Eye (tissue), 1 donor: Measurements from ENCODE around the gene CIDEB.

Source experiments
- DNase-seq: peaks from one replicate; pipeline ENCODE4 v3.0.0-alpha.2; 2015

The CIDEB gene

DNA sequence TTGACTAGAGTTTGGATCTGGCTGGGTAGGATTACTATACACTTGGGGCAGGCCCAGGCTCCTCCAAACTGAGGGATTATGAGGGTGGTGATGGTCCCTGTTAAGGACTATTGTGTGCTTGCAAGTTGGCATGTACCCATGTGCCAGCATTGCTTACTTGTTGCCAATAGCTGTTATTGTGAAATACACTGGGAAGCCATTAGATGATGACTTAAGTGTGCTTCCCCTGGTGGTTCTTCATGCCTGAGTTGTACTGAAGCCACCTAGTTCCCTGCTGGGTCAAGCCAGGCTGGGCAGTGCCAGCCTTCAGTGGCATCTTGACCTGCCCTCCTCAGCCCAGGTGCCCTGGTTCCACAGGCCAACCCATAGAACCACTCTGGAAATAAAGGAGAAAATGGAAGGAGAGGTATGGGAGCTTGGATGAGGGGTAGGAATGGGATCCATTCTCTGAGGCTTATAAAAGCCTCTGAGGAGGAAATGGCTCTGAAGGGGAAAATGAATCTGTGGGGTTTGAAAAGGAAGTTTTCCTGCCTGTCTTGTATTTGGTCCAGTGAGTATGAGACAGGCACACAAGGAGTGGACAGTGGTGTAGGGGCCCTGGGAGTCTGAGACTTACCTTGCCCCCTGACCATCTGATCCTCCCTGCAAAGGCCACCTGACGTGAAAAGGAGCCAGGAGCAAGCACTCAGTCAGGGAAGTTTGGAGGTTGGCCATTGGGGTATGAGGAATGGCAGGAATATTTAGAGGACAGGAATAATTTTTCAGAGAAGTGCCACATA, 4.2 kb upstream of the CIDEB start:
- no peak for DNase-seq

DNA sequence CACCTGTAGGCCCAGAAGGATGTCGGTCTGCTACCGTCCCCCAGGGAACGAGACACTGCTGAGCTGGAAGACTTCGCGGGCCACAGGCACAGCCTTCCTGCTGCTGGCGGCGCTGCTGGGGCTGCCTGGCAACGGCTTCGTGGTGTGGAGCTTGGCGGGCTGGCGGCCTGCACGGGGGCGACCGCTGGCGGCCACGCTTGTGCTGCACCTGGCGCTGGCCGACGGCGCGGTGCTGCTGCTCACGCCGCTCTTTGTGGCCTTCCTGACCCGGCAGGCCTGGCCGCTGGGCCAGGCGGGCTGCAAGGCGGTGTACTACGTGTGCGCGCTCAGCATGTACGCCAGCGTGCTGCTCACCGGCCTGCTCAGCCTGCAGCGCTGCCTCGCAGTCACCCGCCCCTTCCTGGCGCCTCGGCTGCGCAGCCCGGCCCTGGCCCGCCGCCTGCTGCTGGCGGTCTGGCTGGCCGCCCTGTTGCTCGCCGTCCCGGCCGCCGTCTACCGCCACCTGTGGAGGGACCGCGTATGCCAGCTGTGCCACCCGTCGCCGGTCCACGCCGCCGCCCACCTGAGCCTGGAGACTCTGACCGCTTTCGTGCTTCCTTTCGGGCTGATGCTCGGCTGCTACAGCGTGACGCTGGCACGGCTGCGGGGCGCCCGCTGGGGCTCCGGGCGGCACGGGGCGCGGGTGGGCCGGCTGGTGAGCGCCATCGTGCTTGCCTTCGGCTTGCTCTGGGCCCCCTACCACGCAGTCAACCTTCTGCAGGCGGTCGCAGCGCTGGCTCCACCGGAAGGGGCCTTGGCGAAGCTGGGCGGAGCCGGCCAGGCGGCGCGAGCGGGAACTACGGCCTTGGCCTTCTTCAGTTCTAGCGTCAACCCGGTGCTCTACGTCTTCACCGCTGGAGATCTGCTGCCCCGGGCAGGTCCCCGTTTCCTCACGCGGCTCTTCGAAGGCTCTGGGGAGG, 3.1 kb upstream of the CIDEB start, which contains the start of gene LTB4R:
TSS of gene LTB4R (plus strand) at position 857 of the 959 bp plus-strand sequence. CDS start 4,150 bp downstream, outside the sequence.
- DNase-seq, result peak; percentile 90

DNA sequence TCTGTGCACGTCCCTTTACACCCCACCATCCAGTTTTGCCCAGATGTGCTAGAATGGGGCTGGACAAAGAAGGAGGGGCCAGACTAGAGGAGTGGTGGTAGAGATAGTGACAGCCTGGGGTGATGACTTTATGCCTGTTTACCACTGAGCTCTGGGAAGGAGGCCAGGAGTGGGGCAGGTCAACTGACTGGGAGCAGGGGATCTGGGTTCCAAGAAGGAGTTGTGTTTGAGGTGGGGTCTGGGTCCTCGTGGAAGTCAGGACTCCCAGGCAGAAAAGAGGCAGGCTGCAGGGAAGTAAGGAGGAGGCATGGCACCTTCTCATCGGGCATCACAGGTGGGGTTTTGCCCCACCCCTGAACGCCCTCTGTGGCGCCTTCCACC, 2.5 kb upstream of the CIDEB start:
- no peak for DNase-seq

GRCh38 chr14:24309538-24310264, 1.9 kb upstream of the CIDEB start, which contains the start of gene LTB4R2:
Gene LTB4R2, plus strand, starts transcription at chr14:24310140. Its CDS starts 525 bp downstream, at chr14:24310665.
- DNase-seq, result no peak

DNA sequence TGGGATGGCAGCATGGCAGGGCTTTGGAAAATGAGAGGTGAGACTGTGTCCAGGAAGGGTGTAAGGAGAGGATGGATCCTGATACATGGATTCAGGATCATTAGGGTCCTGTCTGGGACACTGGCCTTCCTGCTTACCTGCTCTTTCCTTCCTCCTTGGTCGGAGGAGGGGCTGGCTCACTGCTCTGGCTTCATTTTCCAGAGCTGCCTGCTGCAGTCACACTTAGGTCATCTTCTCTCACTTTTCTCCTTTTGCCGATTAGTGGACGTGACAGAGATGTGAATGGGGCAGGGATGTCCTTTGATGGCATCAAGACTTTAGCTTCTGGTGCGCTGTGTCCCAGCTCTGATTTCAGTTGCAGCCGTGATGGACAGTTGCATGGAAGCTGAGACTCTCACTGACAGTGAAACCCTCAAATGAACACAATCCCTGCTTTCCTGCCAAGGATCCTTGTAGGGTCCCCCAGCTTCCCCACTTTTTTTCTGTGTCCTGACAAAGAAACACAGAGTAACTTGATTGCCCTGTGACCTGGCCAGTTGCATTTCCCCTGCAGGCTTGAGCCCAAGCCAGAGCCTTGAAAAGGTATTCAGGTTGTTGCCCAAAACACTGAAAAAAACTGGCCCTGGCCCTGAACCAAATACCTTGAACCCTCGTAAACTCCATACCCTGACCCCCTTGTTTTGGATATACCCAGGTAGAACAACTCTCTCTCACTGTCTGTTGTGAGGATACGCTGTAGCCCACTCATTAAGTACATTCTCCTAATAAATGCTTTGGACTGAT, 756 bp upstream of the CIDEB start:
- no peak for DNase-seq

DNA sequence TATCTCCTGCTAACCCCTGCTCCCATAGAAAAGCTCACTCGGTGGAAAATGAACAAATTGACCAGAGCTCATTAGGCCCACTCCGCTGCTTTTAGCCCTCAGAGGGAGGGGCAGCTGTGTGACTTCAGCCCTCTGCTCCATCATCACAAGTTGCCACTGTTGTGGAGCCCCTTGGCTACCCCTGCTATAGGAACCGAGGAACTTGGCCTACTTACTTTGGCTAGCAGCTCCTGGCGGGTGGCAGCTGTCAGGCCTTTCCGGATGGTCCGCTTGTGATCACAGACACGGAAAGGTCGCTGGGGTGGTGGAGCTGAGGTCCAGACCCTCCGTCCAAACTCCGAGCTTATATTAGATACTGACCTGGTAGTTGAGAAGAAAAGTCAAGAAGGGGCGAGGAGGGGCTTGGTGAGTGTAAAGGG, 612 bp downstream of the CIDEB start:
- no peak for DNase-seq

DNA sequence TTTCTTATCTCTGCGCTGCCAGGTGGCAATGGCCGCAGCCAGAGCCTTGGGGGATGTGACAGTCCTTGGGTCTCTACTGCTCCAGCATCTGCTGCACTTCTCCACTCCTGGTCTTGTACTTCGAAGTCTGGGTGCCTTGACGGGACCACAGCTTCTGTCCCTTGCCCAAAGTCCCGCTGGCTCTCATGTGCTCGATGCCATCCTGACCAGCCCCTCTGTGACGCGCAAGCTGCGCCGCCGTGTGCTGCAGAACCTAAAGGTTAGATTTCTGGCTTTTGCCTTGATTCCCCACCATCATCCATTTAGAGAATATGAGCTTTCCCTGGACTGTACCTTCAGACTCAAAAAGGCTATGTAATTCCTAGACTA, 3.8 kb downstream of the CIDEB start:
- no peak for DNase-seq

DNA sequence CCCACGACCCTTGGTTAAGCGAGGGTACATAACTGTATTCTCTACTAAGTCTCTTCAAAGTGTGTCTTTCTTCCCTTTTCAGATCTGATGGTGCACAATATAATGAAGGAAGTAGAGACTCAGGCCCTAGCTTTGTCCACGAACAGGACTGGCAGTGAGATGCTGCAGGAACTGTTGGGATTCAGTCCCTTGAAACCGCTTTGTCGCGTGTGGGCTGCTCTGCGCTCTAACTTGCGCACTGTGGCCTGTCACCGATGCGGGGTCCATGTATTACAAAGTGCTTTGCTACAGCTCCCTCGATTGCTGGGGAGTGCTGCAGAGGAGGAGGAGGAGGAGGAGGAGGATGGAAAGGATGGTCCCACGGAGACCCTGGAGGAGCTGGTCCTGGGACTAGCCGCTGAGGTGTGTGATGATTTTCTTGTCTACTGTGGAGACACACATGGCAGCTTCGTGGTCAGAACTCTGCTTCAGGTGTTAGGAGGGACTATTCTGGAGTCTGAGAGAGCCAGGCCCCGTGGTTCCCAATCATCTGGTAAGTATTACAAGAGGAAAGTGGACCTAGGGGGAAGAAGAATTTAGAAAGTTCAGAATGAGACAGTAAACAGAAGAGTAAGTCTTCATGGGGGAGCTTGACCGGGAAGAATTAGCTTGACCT, 7.3 kb downstream of the CIDEB start:
- DNase-seq, result no peak

DNA sequence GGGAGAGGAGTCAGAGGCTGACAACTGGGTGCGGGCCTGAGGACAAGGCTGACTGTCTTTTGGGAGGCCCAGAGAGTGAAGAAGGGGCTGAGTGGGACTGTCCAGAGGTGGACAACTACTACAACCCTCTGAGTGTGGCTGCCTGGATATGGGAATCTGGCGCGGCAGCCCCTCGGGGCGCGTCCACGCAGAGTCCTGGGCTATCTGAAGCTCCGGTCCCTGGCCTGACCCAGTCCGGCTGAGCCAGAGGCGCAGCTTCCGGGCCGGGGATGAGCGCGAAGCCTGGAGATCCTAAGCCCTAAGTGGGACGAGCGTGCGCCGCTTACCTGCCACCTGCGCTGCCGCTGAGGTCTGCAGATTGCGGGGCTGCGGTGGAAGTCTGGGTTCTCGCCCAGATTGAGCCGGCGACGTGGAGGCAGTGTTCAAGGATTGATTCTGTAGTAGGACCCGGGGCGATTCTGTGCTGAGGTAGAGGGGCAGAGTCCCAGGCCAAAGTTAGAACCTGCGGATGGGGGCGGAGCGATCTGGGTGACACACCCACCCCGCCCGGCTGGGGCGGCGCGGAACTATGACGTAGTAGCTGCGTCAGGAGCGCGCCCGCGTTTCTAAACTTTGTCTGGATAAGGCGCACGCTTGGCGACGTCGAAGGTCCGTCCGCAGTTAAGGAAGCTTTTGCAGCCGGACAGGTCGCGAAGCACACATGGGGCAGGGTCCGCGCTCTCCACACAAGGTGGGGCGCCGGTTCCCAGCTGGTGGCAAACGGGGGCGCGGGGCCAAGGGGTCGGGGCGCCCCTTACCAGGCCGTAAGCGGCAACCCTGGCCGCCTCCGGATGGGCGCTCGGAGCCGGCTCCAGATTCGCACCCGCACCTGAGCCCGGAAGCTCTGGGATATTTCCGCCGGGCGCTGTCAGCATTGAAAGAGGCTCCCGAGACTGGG, 8.3 kb downstream of the CIDEB start, which contains the start of the genes DHRS1 and NOP9:
TSS of gene DHRS1 (minus strand) at position 526 of the 937 bp plus-strand sequence. CDS start 674 bp downstream, outside the sequence.
TSS of gene NOP9 (plus strand) at position 596 of the 937 bp plus-strand sequence. CDS start at position 701, 105 bp downstream.
- peak; percentile 97 for DNase-seq

- no peak for DNase-seq
Observed at GRCh38 chr14:24298892-24299254, 8.9 kb downstream of the CIDEB start.

- no peak for DNase-seq
Observed at GRCh38 chr14:24297190-24297964, 10.4 kb downstream of the CIDEB start.

GRCh38 chr14:24296341-24297157, 11.2 kb downstream of the CIDEB start:
- DNase-seq, result peak; percentile 86

- DNase-seq, result no peak
Observed at GRCh38 chr14:24293525-24293924, 14.3 kb downstream of the CIDEB start.

GRCh38 chr14:24292118-24292807, 15.5 kb downstream of the CIDEB start:
- no peak for DNase-seq

DNA sequence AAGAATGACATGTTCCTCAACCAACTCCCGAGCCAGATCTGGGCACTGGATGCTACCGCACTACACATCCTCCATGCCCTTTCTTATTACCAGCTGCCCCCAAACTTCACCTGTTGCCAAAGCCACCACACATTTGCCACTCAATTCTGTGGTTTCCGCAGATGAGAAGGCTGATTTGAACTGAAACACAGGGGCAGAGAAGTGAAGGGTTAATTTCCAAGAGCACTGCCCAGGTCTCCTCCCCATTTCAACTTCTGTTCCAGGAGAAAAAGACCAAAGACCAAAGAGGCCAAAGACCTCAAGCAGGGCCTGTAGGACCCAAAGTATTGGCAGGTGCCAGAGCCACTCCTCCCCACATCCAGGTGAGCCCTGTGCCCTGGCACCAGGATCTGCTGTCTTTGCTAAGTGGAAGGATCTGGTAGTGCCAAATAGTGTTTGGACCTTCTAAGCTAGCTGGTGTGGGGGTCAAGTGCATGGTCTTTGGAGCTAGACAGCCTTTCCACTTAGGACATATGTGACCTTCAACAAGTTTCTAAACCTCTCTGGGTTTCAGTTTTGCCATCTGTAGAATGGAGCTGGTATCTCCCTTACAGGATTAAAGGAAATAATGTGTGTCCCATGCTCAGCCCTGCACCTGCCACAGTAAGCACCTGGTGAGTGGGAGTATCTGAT, 16.2 kb downstream of the CIDEB start:
- no peak for DNase-seq

GRCh38 chr14:24290746-24291145, 17.0 kb downstream of the CIDEB start:
- DNase-seq, result no peak

DNA sequence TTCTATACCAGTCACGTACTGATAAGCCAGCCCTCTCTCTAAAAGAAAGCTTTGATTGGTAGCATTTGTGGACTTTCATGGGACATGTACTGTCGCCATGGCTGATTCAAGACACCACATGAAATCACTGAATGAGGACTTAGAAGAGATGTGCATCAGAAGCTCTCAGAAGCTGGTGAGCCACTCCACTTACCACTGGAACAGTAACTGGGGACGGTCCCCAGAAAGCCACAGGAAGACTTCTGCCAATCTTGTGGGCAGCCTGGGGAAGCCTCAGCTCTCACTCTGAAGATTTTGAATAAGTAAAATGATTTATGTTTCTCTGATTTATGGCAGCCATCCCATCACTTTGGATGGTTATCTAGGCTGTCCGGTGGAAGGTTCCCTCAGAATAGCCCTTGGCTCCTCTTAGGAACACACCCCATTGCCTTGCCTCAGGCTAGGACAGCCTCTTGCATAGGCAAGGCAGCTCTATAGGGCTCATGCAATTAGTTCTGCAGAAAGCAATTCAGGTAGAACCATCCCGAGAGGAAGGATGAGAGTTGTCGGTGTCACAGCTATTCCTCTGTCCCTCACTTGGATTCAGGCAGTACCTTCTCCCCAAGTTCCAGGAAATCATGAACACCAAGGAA, 18.0 kb downstream of the CIDEB start:
- DNase-seq, result no peak
